K562 (cell line): Measurements from ENCODE around the gene FIZ1. TPM values are rescaled to one million over a fixed set of nuclear protein-coding genes. Genes with fewer than 3 reads are reported as not detected.

Source experiments
- CREBBP ChIP-seq: IDR thresholded peaks from one replicate; pipeline ENCODE4 v1.6.1; 2012; ENCODE audit warnings: low read depth, mild to moderate bottlenecking, control low read depth, inconsistent platforms, low read length
- KAT8 ChIP-seq: fragments of 450-650 bp; IDR thresholded peaks from 2 replicates; pipeline ENCODE4 v1.6.1; 2016; ENCODE audit warnings: low read depth, mild to moderate bottlenecking
- LEF1 ChIP-seq: fragments of 450-650 bp; IDR thresholded peaks from 2 replicates; pipeline ENCODE4 v1.6.1; 2016; ENCODE audit warnings: mild to moderate bottlenecking
- MCM7 ChIP-seq, 2 experiments: fragments of 450-650 bp; IDR thresholded peaks; 2 replicates each; pipeline ENCODE4 v1.6.1; 2016 to 2018
- NEUROD1 ChIP-seq: fragments of 150-350 bp; IDR thresholded peaks from 2 replicates; pipeline ENCODE4 v1.6.1; 2014; ENCODE audit warnings: borderline replicate concordance, low read length, low read depth; ENCODE audit not compliant: partially characterized antibody
- NFATC3 ChIP-seq: fragments of 450-650 bp; IDR thresholded peaks from 2 replicates; pipeline ENCODE4 v1.6.1; 2017; ENCODE audit warnings: mild to moderate bottlenecking
- NONO ChIP-seq, 2 experiments: fragments of 200-400 bp in 1 of 2; fragments of 450-650 bp in 1 of 2; formaldehyde crosslinking in 1 of 2; IDR thresholded peaks; 2 replicates each; pipeline ENCODE4 v1.6.1; 2017; ENCODE audit warnings: low read depth in 2 of 2, mild to moderate bottlenecking in 2 of 2, moderate library complexity in 2 of 2, low read length in 1 of 2
- PHF20 ChIP-seq: fragments of 450-650 bp; IDR thresholded peaks from 2 replicates; pipeline ENCODE4 v1.6.1; 2018; ENCODE audit not compliant: partially characterized antibody
- POLR2B ChIP-seq: fragments of 450-650 bp; IDR thresholded peaks from 2 replicates; pipeline ENCODE4 v1.6.1; 2018; ENCODE audit warnings: low read depth; ENCODE audit not compliant: partially characterized antibody
- SOX6 ChIP-seq: fragments of 450-650 bp; IDR thresholded peaks from 2 replicates; pipeline ENCODE4 v1.6.1; 2014; ENCODE audit warnings: mild to moderate bottlenecking
- TAF7 ChIP-seq: fragments of 450-650 bp; IDR thresholded peaks from 2 replicates; pipeline ENCODE4 v1.6.1; 2016; ENCODE audit warnings: missing genetic modification characterization, missing compliant biosample characterization
- TCF7 ChIP-seq: sonication (generic); IDR thresholded peaks from 2 replicates; pipeline ENCODE4 v1.6.1; 2016; ENCODE audit warnings: antibody characterized with exemption, borderline replicate concordance
- U2AF1 ChIP-seq: fragments of 200-400 bp; formaldehyde crosslinking; optimal IDR thresholded peaks from 2 replicates; pipeline ENCODE3; 2017; ENCODE audit warnings: mild to moderate bottlenecking, low read depth, low read length, moderate library complexity
- YBX1 ChIP-seq: fragments of 450-650 bp; IDR thresholded peaks from 2 replicates; pipeline ENCODE4 v1.7.1; 2016; ENCODE audit warnings: mild to moderate bottlenecking
- ZNF124 ChIP-seq: sonication (generic); formaldehyde crosslinking; IDR thresholded peaks from 2 replicates; pipeline ENCODE4 v1.8.1; 2022; ENCODE audit warnings: missing genetic modification reagents
- ZNF584 ChIP-seq: fragments of 200-800 bp; sonication (Bioruptor generic); IDR thresholded peaks from 2 replicates; pipeline ENCODE4 v1.6.1; 2016; ENCODE audit warnings: low read depth, mild to moderate bottlenecking, missing genetic modification characterization, missing compliant biosample characterization
- polyA plus RNA-seq, 8 experiments: library from polyadenylated mRNA; depleted of rRNA in 4 of 8; stranded (reverse) in 5 of 8; unstranded in 3 of 8; fragments of >200 nt; fragmentation: Nextera tagmentation in 2 of 8; fragmentation: Illumina TruSeq in 1 of 8; extraction: Ambion mirVana in 2 of 8; extraction: Trizol in 1 of 8; gene quantifications; 2 replicates each; pipeline versions ENCODE4 v1.2.1 to v1.2.3, GENCODE V29; 2011 to 2014; ENCODE audit warnings: inconsistent platforms in 1 of 8, missing spikeins in 1 of 8
- total RNA-seq, 7 experiments: library from RNA; depleted of rRNA in 6 of 7; stranded (reverse); fragments of >200 nt in 6 of 7; fragmentation: Illumina TruSeq in 2 of 7; extraction: Trizol in 2 of 7; gene quantifications; 2 replicates each; pipeline versions ENCODE4 v1.2.1 to v1.2.3, GENCODE V29; 2011 to 2021; ENCODE audit warnings: low replicate concordance in 1 of 7
- TF ChIP-seq, protein P1 (sequence below), 3 experiments: fragments of 200-800 bp in 1 of 3; fragments of 250-450 bp in 1 of 3; fragments of 450-650 bp in 1 of 3; sonication (Bioruptor Pico) in 1 of 3; sonication (Bioruptor generic) in 1 of 3; formaldehyde crosslinking in 1 of 3; IDR thresholded peaks; 2 replicates each; pipeline versions ENCODE4 v1.6.1 to v1.8.0; 2016 to 2022; ENCODE audit warnings: mild to moderate bottlenecking in 2 of 3, missing genetic modification characterization in 2 of 3, missing compliant biosample characterization in 1 of 3, moderate library complexity in 1 of 3
- TF ChIP-seq, protein P2 (sequence below): sonication (generic); formaldehyde crosslinking; IDR thresholded peaks from 2 replicates; pipeline ENCODE4 v1.8.1; 2022; ENCODE audit warnings: missing genetic modification reagents
- TF ChIP-seq, protein P3 (sequence below): fragments of 250-450 bp; sonication (Bioruptor Pico); IDR thresholded peaks from 2 replicates; pipeline ENCODE4 v1.9.0; 2021; ENCODE audit warnings: mild to moderate bottlenecking
- TF ChIP-seq, protein P4 (sequence below): fragments of 250-450 bp; sonication (Bioruptor Pico); IDR thresholded peaks from 2 replicates; pipeline ENCODE4 v1.5.0; 2021

The FIZ1 gene
- total and polyA plus RNA-seq, 9 of the 15 experiments (the other 6 are each of a cell fraction or from before 2014, with no cell fraction given), result 0.79 to 17.5 (median 5.5) TPM

DNA sequence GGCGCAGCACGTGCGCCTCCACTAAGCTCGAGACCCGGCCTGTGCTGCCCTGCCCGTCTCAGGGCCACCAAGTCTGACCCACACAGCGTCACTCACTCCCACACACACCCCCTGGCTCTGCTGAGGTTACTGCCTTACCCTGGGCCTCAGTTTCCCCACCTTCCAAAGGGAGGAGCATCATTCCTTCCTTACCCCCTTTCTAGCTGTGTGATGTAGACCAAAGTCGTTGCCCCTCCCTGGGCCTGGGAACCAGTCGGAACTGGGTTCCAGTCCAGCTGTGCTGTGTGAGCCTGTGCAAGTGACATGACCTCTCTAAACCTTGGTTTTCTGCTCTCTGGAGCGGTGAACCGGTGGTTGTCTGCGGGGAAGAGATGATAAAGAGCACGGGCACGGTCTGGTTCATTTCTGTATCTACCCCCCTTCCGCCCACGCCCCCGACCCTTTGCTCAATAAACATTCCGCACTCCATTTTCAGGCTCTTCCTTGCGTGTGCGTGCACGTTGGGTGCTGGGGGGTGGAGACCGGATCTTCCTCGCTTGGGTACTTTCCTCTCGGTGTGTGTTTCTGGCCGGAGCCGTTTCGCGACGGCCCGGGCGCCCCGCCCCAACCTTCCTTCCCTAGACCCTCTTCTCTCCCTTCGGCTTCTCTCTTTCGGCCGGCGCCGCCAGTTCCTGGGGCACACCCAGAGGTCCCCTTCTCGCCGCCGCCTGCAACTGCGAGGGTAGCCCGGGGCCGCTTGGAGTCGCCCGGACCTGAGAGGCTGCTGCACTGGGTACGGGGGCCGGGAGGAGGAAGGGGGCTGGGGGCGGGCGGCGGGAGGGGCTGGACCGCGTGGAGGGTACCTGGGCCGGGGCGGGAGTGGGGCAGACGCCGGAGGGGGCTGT lies 43.9 kb upstream of the FIZ1 start, which contains the start of gene ZNF581 (continued):
- TF ChIP-seq, protein P1, sequence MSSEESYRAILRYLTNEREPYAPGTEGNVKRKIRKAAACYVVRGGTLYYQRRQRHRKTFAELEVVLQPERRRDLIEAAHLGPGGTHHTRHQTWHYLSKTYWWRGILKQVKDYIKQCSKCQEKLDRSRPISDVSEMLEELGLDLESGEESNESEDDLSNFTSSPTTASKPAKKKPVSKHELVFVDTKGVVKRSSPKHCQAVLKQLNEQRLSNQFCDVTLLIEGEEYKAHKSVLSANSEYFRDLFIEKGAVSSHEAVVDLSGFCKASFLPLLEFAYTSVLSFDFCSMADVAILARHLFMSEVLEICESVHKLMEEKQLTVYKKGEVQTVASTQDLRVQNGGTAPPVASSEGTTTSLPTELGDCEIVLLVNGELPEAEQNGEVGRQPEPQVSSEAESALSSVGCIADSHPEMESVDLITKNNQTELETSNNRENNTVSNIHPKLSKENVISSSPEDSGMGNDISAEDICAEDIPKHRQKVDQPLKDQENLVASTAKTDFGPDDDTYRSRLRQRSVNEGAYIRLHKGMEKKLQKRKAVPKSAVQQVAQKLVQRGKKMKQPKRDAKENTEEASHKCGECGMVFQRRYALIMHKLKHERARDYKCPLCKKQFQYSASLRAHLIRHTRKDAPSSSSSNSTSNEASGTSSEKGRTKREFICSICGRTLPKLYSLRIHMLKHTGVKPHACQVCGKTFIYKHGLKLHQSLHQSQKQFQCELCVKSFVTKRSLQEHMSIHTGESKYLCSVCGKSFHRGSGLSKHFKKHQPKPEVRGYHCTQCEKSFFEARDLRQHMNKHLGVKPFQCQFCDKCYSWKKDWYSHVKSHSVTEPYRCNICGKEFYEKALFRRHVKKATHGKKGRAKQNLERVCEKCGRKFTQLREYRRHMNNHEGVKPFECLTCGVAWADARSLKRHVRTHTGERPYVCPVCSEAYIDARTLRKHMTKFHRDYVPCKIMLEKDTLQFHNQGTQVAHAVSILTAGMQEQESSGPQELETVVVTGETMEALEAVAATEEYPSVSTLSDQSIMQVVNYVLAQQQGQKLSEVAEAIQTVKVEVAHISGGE (CRISPR knock-in tag; IDR thresholded peaks at IDR 0.05), result peak; percentile 95 to 99 (median 99)
- TF ChIP-seq ZNF124 (CRISPR knock-in tag), result no peak
- TF ChIP-seq U2AF1, result no peak
- TF ChIP-seq CREBBP, result no peak
- TF ChIP-seq MCM7 (IDR thresholded peaks at IDR 0.05), result no peak
- TF ChIP-seq YBX1, result no peak
- TF ChIP-seq LEF1, result no peak
- TF ChIP-seq, protein P2, sequence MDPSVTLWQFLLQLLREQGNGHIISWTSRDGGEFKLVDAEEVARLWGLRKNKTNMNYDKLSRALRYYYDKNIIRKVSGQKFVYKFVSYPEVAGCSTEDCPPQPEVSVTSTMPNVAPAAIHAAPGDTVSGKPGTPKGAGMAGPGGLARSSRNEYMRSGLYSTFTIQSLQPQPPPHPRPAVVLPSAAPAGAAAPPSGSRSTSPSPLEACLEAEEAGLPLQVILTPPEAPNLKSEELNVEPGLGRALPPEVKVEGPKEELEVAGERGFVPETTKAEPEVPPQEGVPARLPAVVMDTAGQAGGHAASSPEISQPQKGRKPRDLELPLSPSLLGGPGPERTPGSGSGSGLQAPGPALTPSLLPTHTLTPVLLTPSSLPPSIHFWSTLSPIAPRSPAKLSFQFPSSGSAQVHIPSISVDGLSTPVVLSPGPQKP (CRISPR knock-in tag), result no peak
- TF ChIP-seq POLR2B, result peak; percentile 63
- peak; percentile 93 for TF ChIP-seq PHF20
- no peak for TF ChIP-seq KAT8
- no peak for TF ChIP-seq NONO (IDR thresholded peaks at IDR 0.05; ENCODE audit: low read depth in 2 of 2, low read length in 1 of 2)
- no peak for TF ChIP-seq NFATC3
- TF ChIP-seq ZNF584, result no peak
- 0 out of 2 replicates have a peak, but pooled peaks have one; percentile 24 for TF ChIP-seq TCF7
- TF ChIP-seq SOX6, result peak; percentile 48; the same call in 1 of the 2 replicates
- TF ChIP-seq NEUROD1, result peak; percentile 84
- TF ChIP-seq, protein P3, sequence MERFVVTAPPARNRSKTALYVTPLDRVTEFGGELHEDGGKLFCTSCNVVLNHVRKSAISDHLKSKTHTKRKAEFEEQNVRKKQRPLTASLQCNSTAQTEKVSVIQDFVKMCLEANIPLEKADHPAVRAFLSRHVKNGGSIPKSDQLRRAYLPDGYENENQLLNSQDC, result no peak
- no peak for TF ChIP-seq TAF7 (tag)
- TF ChIP-seq, protein P4, sequence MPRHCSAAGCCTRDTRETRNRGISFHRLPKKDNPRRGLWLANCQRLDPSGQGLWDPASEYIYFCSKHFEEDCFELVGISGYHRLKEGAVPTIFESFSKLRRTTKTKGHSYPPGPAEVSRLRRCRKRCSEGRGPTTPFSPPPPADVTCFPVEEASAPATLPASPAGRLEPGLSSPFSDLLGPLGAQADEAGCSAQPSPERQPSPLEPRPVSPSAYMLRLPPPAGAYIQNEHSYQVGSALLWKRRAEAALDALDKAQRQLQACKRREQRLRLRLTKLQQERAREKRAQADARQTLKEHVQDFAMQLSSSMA (CRISPR knock-in tag), result peak; percentile 88; the same call in 1 of the 2 replicates
